ENCODE measurements around the gene BCAT1.

DNA sequence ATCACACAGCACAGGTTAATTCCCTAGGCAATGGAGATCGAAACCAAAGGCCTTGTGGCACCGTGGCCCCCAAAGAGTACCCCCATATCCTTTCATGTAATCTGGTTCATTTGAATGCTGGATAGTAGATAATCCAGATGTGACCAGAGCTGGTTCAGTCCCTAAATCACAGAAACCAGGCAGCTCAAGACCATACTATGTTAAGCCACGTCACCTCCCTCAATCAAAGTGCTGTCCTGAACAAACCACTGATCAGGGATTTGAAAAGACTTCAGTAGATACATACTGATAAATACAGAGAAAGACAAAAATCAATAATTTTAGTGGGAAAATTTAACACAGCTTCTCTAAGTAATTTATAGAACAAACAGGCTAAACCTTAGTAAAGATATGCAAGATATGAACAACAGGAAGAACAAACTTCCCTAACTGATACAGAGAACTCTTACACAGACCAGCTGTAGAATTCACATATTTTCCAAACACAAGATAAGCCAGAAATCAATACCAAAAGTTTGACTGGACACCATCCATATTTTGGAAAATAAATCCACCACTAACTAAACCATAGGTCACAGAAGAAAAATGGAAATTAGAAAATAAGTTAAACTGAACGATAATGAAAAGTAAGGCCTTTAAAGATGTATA lies 67.1 kb downstream of the BCAT1 start:
- TF ChIP-seq, protein P1, sequence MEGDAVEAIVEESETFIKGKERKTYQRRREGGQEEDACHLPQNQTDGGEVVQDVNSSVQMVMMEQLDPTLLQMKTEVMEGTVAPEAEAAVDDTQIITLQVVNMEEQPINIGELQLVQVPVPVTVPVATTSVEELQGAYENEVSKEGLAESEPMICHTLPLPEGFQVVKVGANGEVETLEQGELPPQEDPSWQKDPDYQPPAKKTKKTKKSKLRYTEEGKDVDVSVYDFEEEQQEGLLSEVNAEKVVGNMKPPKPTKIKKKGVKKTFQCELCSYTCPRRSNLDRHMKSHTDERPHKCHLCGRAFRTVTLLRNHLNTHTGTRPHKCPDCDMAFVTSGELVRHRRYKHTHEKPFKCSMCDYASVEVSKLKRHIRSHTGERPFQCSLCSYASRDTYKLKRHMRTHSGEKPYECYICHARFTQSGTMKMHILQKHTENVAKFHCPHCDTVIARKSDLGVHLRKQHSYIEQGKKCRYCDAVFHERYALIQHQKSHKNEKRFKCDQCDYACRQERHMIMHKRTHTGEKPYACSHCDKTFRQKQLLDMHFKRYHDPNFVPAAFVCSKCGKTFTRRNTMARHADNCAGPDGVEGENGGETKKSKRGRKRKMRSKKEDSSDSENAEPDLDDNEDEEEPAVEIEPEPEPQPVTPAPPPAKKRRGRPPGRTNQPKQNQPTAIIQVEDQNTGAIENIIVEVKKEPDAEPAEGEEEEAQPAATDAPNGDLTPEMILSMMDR (IDR thresholded peaks at IDR 0.05; ENCODE audit: insufficient read depth, low read length, poor library complexity, severe bottlenecking): no peak
- TF ChIP-seq EZH2phosphoT487 (conservative IDR thresholded peaks at IDR 0.05; ENCODE audit: low read length): no peak

Measured in SU-DHL-6 (cell line).